Heart left ventricle (tissue), 16 donors: ENCODE data around the gene IFT122. TPM values are rescaled to one million over a fixed set of nuclear protein-coding genes. Genes with fewer than 3 reads are reported as not detected.

ENCODE experiments used
- ATAC-seq, 4 donors: fragments of 200-7000 bp; cut with Tn5 transposase; one replicate each; pipeline ENCODE4 v1.9.1; 2020 to 2022; ENCODE audit warnings: moderate library complexity in 4 of 4, mild to moderate bottlenecking in 3 of 4, moderate number of reproducible peaks in 1 of 4
- DNase-seq, 5 donors: peaks; one replicate each; pipeline ENCODE4 v3.0.0-alpha.2; 2020
- H3K27ac ChIP-seq, 12 donors: fragments of 200-600 bp; sonication (generic) in 4 of 12; one replicate each; pipeline versions ENCODE4 v1.5.0 to v1.8.0; 2016 to 2022; ENCODE audit warnings: mild to moderate bottlenecking in 2 of 12
- H3K27me3 ChIP-seq, 9 donors: fragments of 200-600 bp; sonication (generic) in 2 of 9; one replicate each; pipeline versions ENCODE4 v1.5.1 to v1.8.0; 2016 to 2022; ENCODE audit warnings: mild to moderate bottlenecking in 3 of 9
- H3K36me3 ChIP-seq, 9 donors: fragments of 200-600 bp; sonication (generic) in 2 of 9; one replicate each; pipeline versions ENCODE4 v1.5.0 to v1.8.0; 2018 to 2022; ENCODE audit warnings: mild to moderate bottlenecking in 2 of 9
- H3K4me1 ChIP-seq, 12 donors: fragments of 200-600 bp; sonication (generic) in 4 of 12; one replicate each; pipeline versions ENCODE4 v1.5.0 to v1.8.0; 2016 to 2022; ENCODE audit warnings: mild to moderate bottlenecking in 3 of 12
- H3K4me3 ChIP-seq, 12 donors: fragments of 200-600 bp; sonication (generic) in 4 of 12; one replicate each; pipeline versions ENCODE4 v1.5.0 to v1.8.0; 2017 to 2022; ENCODE audit warnings: mild to moderate bottlenecking in 9 of 12, moderate library complexity in 4 of 12
- H3K9me3 ChIP-seq, 12 donors: fragments of 200-600 bp; sonication (generic) in 4 of 12; one replicate each; pipeline versions ENCODE4 v1.5.0 to v1.8.0; 2016 to 2022; ENCODE audit warnings: mild to moderate bottlenecking in 1 of 12
- POLR2A ChIP-seq, 2 donors: fragments of 450-650 bp; IDR thresholded peaks; one replicate each; pipeline ENCODE4 v1.6.1; 2017; ENCODE audit warnings: antibody characterized with exemption in 2 of 2, mild to moderate bottlenecking in 2 of 2, moderate library complexity in 2 of 2
- whole genome bisulfite sequencing, 4 donors: extraction: QIAGEN DNeasy Blood & Tissue Kit in 2 of 4; methylation state at CpG; one replicate each; pipeline versions ENCODE4 v1.1.5 to v1.1.7; 2013 to 2018; 5-methylcytosine and 5-hydroxymethylcytosine counted together
- intact Hi-C, 10 donors: fragments of 100-400 bp; cut with DNase I; formaldehyde crosslinking; loops; one replicate each; pipeline versions ENCODE4 v1.11.1 to v1.14.2; 2022
- polyA plus RNA-seq, 2 donors: library from polyadenylated mRNA; stranded (reverse); fragments of 200-250 nt; gene quantifications; one replicate each; pipeline ENCODE4 v1.2.3, GENCODE V29; 2013
- total RNA-seq, 9 donors: library from RNA; depleted of rRNA in 2 of 9; stranded (reverse); fragments of >200 nt in 2 of 9; fragmentation: NEBNext Ultra II Directional in 3 of 9; extraction: Animal tissue kit (Norgen Biotek cat#: 25700) in 3 of 9; gene quantifications; one replicate each; pipeline versions ENCODE4 v1.1.0 to v1.2.4, GENCODE V29; 2016 to 2023
- TF ChIP-seq, protein P1 (sequence below), 12 donors: fragments of 200-600 bp; sonication (generic) in 4 of 12; IDR thresholded peaks; one replicate each; pipeline versions ENCODE4 v1.5.0 to v1.8.0; 2018 to 2022; ENCODE audit warnings: antibody characterized with exemption in 12 of 12, mild to moderate bottlenecking in 5 of 12
- donor health status: ischemic (EF 13 %, LVEDD 7.1; RV severe dilation, severe dysfunction).
- donor health status: healthy with polysubstance abuse.
- donor health status: DM: no; HTN: yes; CAD: no.
- donor health status: DM: no; HTN: no; CAD: no.
- donor health status: ischemic (EF 25% LVEDD 6.9; RV normal size, moderate dysfunction).
- donor health status: ischemic (EF 25% LVEDD 5.7; RV mildly dilated, moderate dysfunction).
- donor health status: healthy.
- donor health status: DM: yes; HTN: yes; CAD: no.
- donor health status: ischemic (EF 35%, LVEDD 5.7; RV mildly dilated, moderate dysfunction).
- donor health status: nonischemic (EF 11% LVEDD 7.7; RV severe dilation, severe dysfunction).
- donor health status: DM: yes; HTN: yes; CAD: no.
- donor health status: PGD.
- donor health status: ischemic (EF 29% LVEDD 5.4; RV normal size, mild dysfunction).
- donor health status: nonischemic (EF 23%, LVEDD 6.1; RV moderate dilation, normal function).

Gene IFT122
- total and polyA plus RNA-seq, 11 donors: 7.2 to 34.2 (median 16.6) TPM

DNA sequence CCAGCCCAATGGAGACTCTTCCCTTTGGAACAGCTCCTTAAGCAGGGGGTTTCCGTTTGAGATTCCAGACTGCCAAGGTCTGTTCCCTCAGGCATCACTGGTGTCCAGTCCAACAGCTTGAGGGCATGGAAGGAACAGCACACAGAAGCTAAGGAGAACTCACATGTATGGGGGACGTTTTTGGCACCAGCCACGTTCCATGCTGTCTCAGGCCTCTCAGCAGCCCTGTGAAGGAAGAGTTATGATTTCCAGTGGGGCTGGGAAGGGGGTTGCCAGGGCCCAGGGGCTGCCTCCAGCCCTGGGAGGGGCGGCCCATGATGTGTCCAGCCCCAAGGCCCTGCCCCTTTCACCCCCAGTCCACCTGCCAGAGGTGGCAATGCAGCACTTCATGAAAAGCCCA is 80.9 kb downstream of the IFT122 start:
- 68 to 92% (median 80%) methylated on average over 3 to 4 of the region's 4 CpGs for WGBS, 4 donors
- TF ChIP-seq, protein P1, sequence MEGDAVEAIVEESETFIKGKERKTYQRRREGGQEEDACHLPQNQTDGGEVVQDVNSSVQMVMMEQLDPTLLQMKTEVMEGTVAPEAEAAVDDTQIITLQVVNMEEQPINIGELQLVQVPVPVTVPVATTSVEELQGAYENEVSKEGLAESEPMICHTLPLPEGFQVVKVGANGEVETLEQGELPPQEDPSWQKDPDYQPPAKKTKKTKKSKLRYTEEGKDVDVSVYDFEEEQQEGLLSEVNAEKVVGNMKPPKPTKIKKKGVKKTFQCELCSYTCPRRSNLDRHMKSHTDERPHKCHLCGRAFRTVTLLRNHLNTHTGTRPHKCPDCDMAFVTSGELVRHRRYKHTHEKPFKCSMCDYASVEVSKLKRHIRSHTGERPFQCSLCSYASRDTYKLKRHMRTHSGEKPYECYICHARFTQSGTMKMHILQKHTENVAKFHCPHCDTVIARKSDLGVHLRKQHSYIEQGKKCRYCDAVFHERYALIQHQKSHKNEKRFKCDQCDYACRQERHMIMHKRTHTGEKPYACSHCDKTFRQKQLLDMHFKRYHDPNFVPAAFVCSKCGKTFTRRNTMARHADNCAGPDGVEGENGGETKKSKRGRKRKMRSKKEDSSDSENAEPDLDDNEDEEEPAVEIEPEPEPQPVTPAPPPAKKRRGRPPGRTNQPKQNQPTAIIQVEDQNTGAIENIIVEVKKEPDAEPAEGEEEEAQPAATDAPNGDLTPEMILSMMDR (IDR thresholded peaks at IDR 0.05): no peak
- TF ChIP-seq POLR2A (IDR thresholded peaks at IDR 0.05): no peak
- peak in 1 of 5 donors; percentile 19 for DNase-seq

GRCh38 chr3:129521611-129522010 is 81.6 kb downstream of the IFT122 start:
- Histone ChIP-seq H3K36me3 (peaks cover 0 to 29% (median 0%) of the 10 kb centered on the region in 9 donors), H3K27me3 (no peaks in the 10 kb centered on the region), H3K9me3 (no peaks in the 10 kb centered on the region), H3K4me1 (peaks cover 0 to 17% (median 0%) of the 10 kb centered on the region in 12 donors), H3K4me3 (no peak overlapping the region), H3K27ac (no peak overlapping the region)
- DNase-seq: peak in 1 of 5 donors; percentile 33
- no peak for TF ChIP-seq POLR2A (IDR thresholded peaks at IDR 0.05)
- TF ChIP-seq, protein P1 (IDR thresholded peaks at IDR 0.05): no peak
- intact Hi-C loops: no loop called here
- ATAC-seq: no peak
- WGBS, 4 donors: 86 to 92% (median 89%) methylated on average over 8 of the region's 8 CpGs

More for the DNA sequence above, 80.9 kb downstream of the IFT122 start:
- H3K36me3 ChIP-seq: peaks cover 0 to 29% (median 0%) of the 10 kb centered on the region in 9 donors
- no peaks in the 10 kb centered on the region for H3K9me3 ChIP-seq
- H3K4me1 ChIP-seq: peaks cover 0 to 11% (median 0%) of the 10 kb centered on the region in 12 donors
- H3K4me3 ChIP-seq: no peak overlapping the region
- no peaks in the 10 kb centered on the region for H3K27me3 ChIP-seq
- no peak for ATAC-seq
- H3K27ac ChIP-seq: no peak overlapping the region
- intact Hi-C loops: no loop called here

- H3K4me1 ChIP-seq: peaks cover 0 to 20% (median 0%) of the 10 kb centered on the region in 12 donors
- DNase-seq: no peak
- H3K27me3 ChIP-seq: no peaks in the 10 kb centered on the region
- no peak for ATAC-seq
- H3K36me3 ChIP-seq: peaks cover 0 to 23% (median 0%) of the 10 kb centered on the region in 9 donors
- H3K4me3 ChIP-seq: no peak overlapping the region
- H3K27ac ChIP-seq: no peak overlapping the region
- WGBS, 4 donors: 95 to 100% (median 96%) methylated on average over 1 to 5 of the region's 5 CpGs
- intact Hi-C loops: no loop called here
- no peak for TF ChIP-seq POLR2A (IDR thresholded peaks at IDR 0.05)
- TF ChIP-seq, protein P1 (IDR thresholded peaks at IDR 0.05): no peak
- H3K9me3 ChIP-seq: no peaks in the 10 kb centered on the region
Observed at GRCh38 chr3:129522953-129523352, 82.9 kb downstream of the IFT122 start.

DNA sequence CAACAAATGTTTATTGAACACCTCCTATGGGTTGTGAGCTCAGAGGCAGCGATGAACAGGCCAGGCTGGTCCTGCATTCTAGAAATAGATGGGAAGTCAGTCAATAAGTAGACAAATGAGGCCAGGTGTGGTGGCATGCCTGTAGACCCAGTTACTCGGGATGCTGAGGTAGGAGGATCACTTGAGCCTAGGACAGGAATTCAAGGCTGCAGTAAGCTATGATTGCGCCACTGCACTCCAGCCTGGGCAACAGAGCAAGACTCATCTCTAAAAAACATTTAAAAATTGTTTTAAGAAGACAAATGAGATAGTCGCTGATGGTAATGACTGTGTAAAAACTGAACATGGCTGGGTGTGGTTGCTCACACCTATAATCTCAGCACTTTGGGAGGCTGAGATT is 84.1 kb downstream of the IFT122 start:
- ATAC-seq (no peak), DNase-seq (peak in 1 of 5 donors; percentile 6)
- H3K36me3 ChIP-seq: peaks cover 0 to 13% (median 0%) of the 10 kb centered on the region in 9 donors
- intact Hi-C loops: no loop called here
- H3K9me3 ChIP-seq: no peaks in the 10 kb centered on the region
- peaks cover 0 to 20% (median 0%) of the 10 kb centered on the region in 12 donors for H3K4me1 ChIP-seq
- 82 to 95% (median 91%) methylated on average over 4 of the region's 4 CpGs for WGBS, 4 donors
- H3K27me3 ChIP-seq: no peaks in the 10 kb centered on the region
- no peak overlapping the region for H3K4me3 ChIP-seq
- TF ChIP-seq POLR2A (IDR thresholded peaks at IDR 0.05): no peak
- TF ChIP-seq, protein P1 (IDR thresholded peaks at IDR 0.05): no peak
- H3K27ac ChIP-seq: no peak overlapping the region
